GM12878 (cell line): ENCODE data around the gene MARCKSL1. TPM values are rescaled to one million over a fixed set of nuclear protein-coding genes. Genes with fewer than 3 reads are reported as not detected.
A peak's percentile ranks its signal among the peaks of the same experiment; 100 is the strongest.

Source experiments
- BHLHE40 ChIP-seq, 2 experiments: fragments of 450-650 bp in 1 of 2; IDR thresholded peaks; 2 replicates each; pipeline ENCODE4 v1.6.1; 2011 to 2017; ENCODE audit warnings: low read depth in 2 of 2, borderline replicate concordance in 1 of 2, improper control_type of control experiment in 1 of 2, low read length in 1 of 2, mild to moderate bottlenecking in 1 of 2
- CHD2 ChIP-seq: IDR thresholded peaks from 2 replicates; pipeline ENCODE4 v1.6.1; 2011; ENCODE audit warnings: low read depth, low read length, improper control_type of control experiment, borderline replicate concordance
- CTCF ChIP-seq, 3 experiments: IDR thresholded peaks in 2 of 3; conservative IDR thresholded peaks in 1 of 3; 2 replicates each; pipeline ENCODE4 v1.5.1; 2011; ENCODE audit warnings: low read depth in 3 of 3, low read length in 3 of 3, mild to moderate bottlenecking in 3 of 3, control low read depth in 2 of 3, moderate library complexity in 2 of 3, inconsistent platforms in 1 of 3, mixed read lengths in 1 of 3; ENCODE audit not compliant: control insufficient read depth in 2 of 3, insufficient read depth in 1 of 3; ENCODE audit errors: extremely low read depth in 1 of 3
- EGR1 ChIP-seq, 2 experiments: IDR thresholded peaks; 1 replicate in 1 of 2; 2 replicates in 1 of 2; pipeline ENCODE4 v1.6.1; 2011 to 2012; ENCODE audit warnings: low read depth in 2 of 2, low read length in 2 of 2, borderline replicate concordance in 1 of 2, mild to moderate bottlenecking in 1 of 2, moderate library complexity in 1 of 2
- GABPA ChIP-seq: IDR thresholded peaks from 2 replicates; pipeline ENCODE4 v1.6.1; 2014; ENCODE audit warnings: antibody characterized with exemption, low read depth, mild to moderate bottlenecking, inconsistent platforms
- MTA3 ChIP-seq: IDR thresholded peaks from 2 replicates; pipeline ENCODE4 v1.6.1; 2012; ENCODE audit warnings: low read length, inconsistent platforms, borderline replicate concordance
- MXI1 ChIP-seq: fragments of 150-350 bp; IDR thresholded peaks from 2 replicates; pipeline ENCODE4 v1.6.1; 2011; ENCODE audit warnings: low read depth, mild to moderate bottlenecking, inconsistent platforms, low read length, improper control_type of control experiment
- NFIC ChIP-seq: IDR thresholded peaks from 2 replicates; pipeline ENCODE4 v1.6.1; 2012; ENCODE audit warnings: low read depth, mild to moderate bottlenecking, inconsistent platforms, low read length, moderate library complexity
- PAX5 ChIP-seq: IDR thresholded peaks from 2 replicates; pipeline ENCODE4 v1.6.1; 2011; ENCODE audit warnings: low read depth, low read length, borderline replicate concordance
- PAX8 ChIP-seq: fragments of 450-650 bp; IDR thresholded peaks from 2 replicates; pipeline ENCODE4 v1.6.1; 2017; ENCODE audit warnings: mild to moderate bottlenecking, moderate library complexity
- PKNOX1 ChIP-seq: fragments of 450-650 bp; IDR thresholded peaks from 2 replicates; pipeline ENCODE4 v1.6.1; 2016; ENCODE audit warnings: mild to moderate bottlenecking
- PML ChIP-seq: IDR thresholded peaks from 2 replicates; pipeline ENCODE4 v1.6.1; 2012; ENCODE audit warnings: low read length, inconsistent platforms
- POLR2AphosphoS2 ChIP-seq: IDR thresholded peaks from 2 replicates; pipeline ENCODE4 v1.6.1; 2011; ENCODE audit warnings: low read depth, mild to moderate bottlenecking, low read length, improper control_type of control experiment, moderate library complexity
- SP1 ChIP-seq: IDR thresholded peaks from one replicate; pipeline ENCODE4 v1.6.1; 2011; ENCODE audit warnings: low read depth, low read length
- SREBF1 ChIP-seq: IDR thresholded peaks from 2 replicates; pipeline ENCODE4 v1.6.1; 2012; ENCODE audit warnings: mild to moderate bottlenecking, low read length
- ZNF207 ChIP-seq: fragments of 450-650 bp; IDR thresholded peaks from 2 replicates; pipeline ENCODE4 v1.6.1; 2014; ENCODE audit warnings: antibody characterized with exemption, mild to moderate bottlenecking, borderline replicate concordance
- ZNF24 ChIP-seq: fragments of 450-650 bp; IDR thresholded peaks from 2 replicates; pipeline ENCODE4 v1.6.1; 2017; ENCODE audit warnings: antibody characterized with exemption, mild to moderate bottlenecking
- ZNF384 ChIP-seq: IDR thresholded peaks from 2 replicates; pipeline ENCODE4 v1.6.1; 2012; ENCODE audit warnings: low read depth, mild to moderate bottlenecking, low read length, improper control_type of control experiment, borderline replicate concordance
- ZNF592 ChIP-seq: fragments of 450-650 bp; IDR thresholded peaks from 2 replicates; pipeline ENCODE4 v1.6.1; 2017; ENCODE audit warnings: mild to moderate bottlenecking, moderate library complexity
- polyA plus RNA-seq, 11 experiments: library from polyadenylated mRNA; depleted of rRNA in 4 of 11; unstranded in 6 of 11; stranded (reverse) in 5 of 11; fragments of >200 nt; fragmentation: Nextera tagmentation in 4 of 11; fragmentation: Illumina TruSeq in 1 of 11; extraction: Ambion mirVana in 4 of 11; extraction: Trizol in 1 of 11; gene quantifications; 1 replicate in 1 of 11; 2 replicates in 10 of 11; pipeline versions ENCODE4 v1.2.1 to v1.2.3, GENCODE V29; 2011 to 2016; ENCODE audit warnings: inconsistent platforms in 2 of 11, missing spikeins in 2 of 11, low read depth in 1 of 11
- total RNA-seq, 4 experiments: library from RNA; depleted of rRNA in 3 of 4; stranded (reverse); fragments of >200 nt in 3 of 4; fragmentation: Illumina TruSeq in 1 of 4; extraction: Trizol in 1 of 4; gene quantifications; 2 replicates each; pipeline versions ENCODE4 v1.2.1 to v1.2.3, GENCODE V29; 2013 to 2021
- TF ChIP-seq, protein P1 (sequence below): fragments of 450-650 bp; IDR thresholded peaks from 2 replicates; pipeline ENCODE4 v1.6.1; 2018; ENCODE audit warnings: mild to moderate bottlenecking, low read depth, moderate library complexity; ENCODE audit not compliant: partially characterized antibody

Gene MARCKSL1
- total and polyA plus RNA-seq, 10 of the 15 experiments (the other 5 are each of a cell fraction or from before 2014, with no cell fraction given): 14.5 to 225 (median 158) TPM

DNA sequence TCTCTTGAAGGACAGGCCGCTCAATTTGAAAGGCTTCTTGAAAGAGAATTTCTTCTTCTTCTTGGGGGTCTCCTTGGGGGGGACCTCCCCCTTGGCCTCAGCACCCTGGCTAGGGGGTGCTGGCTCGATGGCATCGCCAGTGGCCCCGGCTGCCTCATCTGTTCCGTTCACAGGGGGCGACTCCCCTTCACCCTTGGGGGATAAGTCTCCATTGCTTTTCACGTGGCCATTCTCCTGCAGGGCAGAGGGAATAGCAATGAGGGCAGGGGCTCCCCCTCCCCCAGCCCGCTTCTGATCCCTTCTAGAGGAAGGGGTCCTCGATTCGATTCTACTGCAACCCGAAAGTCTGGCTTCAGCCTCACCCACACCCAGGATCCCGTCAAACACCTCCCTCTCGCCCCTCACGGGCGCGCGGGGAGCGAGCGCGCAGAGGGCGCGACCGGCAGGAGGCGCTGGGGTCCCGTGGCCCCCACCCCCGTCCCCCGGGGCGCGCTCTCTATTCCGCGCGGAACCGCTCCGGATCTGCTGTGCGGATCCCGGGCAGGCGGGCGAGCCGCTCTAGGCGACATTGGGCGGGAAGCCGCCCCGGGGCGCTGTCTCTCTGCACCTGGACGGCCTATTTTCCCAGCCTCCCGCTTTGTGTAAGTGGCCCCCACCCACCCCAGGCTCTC, 1.0 kb downstream of the MARCKSL1 start (continued):
- TF ChIP-seq, protein P1, sequence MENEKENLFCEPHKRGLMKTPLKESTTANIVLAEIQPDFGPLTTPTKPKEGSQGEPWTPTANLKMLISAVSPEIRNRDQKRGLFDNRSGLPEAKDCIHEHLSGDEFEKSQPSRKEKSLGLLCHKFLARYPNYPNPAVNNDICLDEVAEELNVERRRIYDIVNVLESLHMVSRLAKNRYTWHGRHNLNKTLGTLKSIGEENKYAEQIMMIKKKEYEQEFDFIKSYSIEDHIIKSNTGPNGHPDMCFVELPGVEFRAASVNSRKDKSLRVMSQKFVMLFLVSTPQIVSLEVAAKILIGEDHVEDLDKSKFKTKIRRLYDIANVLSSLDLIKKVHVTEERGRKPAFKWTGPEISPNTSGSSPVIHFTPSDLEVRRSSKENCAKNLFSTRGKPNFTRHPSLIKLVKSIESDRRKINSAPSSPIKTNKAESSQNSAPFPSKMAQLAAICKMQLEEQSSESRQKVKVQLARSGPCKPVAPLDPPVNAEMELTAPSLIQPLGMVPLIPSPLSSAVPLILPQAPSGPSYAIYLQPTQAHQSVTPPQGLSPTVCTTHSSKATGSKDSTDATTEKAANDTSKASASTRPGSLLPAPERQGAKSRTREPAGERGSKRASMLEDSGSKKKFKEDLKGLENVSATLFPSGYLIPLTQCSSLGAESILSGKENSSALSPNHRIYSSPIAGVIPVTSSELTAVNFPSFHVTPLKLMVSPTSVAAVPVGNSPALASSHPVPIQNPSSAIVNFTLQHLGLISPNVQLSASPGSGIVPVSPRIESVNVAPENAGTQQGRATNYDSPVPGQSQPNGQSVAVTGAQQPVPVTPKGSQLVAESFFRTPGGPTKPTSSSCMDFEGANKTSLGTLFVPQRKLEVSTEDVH: no peak
- TF ChIP-seq SP1 (no peak), MXI1 (no peak), ZNF384 (no peak), PAX5 (peak; percentile 36; the same call in 1 of the 2 replicates), ZNF207 (no peak), POLR2AphosphoS2 (peak; percentile 13; the same call in 1 of the 2 replicates), MTA3 (peak; percentile 26; the same call in 1 of the 2 replicates), CTCF (IDR thresholded peaks at IDR 0.05 in 2 of 3, conservative IDR thresholded peaks at IDR 0.05 in 1 of 3; ENCODE audit: control insufficient read depth in 2 of 3, extremely low read depth in 1 of 3, insufficient read depth in 1 of 3, low read depth in 3 of 3, low read length in 3 of 3) (peak; percentile 68 to 86 (median 72); a peak in 5 of 6 replicates), BHLHE40 (IDR thresholded peaks at IDR 0.05; ENCODE audit: borderline replicate concordance in 1 of 2, low read depth in 2 of 2, low read length in 1 of 2) (peak; percentile 50 to 74; a peak in 3 of 4 replicates), CHD2 (no peak), ZNF24 (no peak), SREBF1 (no peak), NFIC (no peak), ZNF592 (no peak), PKNOX1 (0 out of 2 replicates have a peak, but pooled peaks have one; percentile 6), EGR1 (IDR thresholded peaks at IDR 0.05; ENCODE audit: borderline replicate concordance in 1 of 2, low read depth in 2 of 2, low read length in 2 of 2) (peak in 1 of 2 experiments; percentile 51; a peak in 1 of 3 replicates), PML (no peak), PAX8 (no peak), GABPA (no peak)
